ENCODE measurements around the gene CD40. TPM values are rescaled to one million over a fixed set of nuclear protein-coding genes. Genes with fewer than 3 reads are reported as not detected.
"Not testable (repeated sequence)": the region's sequence is repeated elsewhere in the genome, so short reads cannot be mapped to it uniquely, and the experiment has no call there.

CD40 gene
- total RNA-seq, 4 donors from 2014 or later = 7.2 to 13.0 (median 8.2) TPM

GRCh38 chr20:46089167-46089416 lies 29.0 kb upstream of the CD40 start:
- Histone ChIP-seq H3K4me1 (peaks cover 51 to 54% of the 10 kb centered on the region in 2 donors), H3K36me3 (no peaks in the 10 kb centered on the region), H3K27ac (peak overlapping the region; percentile 89 to 98 (median 95)), H3K27me3 (no peaks in the 10 kb centered on the region), H3K4me3 (peak overlapping the region; percentile 79 to 94 (median 88)), H3K9me3 (no peaks in the 10 kb centered on the region)
- TF ChIP-seq CTCF (IDR thresholded peaks at IDR 0.05 in 4 of 5, conservative IDR thresholded peaks at IDR 0.05 in 1 of 5) (no peak), POLR2A (IDR thresholded peaks at IDR 0.05) (no peak)
- in situ Hi-C loops (cut with MboI; ENCODE audit: low sequenced_read_pairs in 4 of 4) (loop anchor here in 3 of 4 donors (25.0 kb wide), 1 partner anchor 277 kb away; the partner anchor contains the start of gene UBE2C (in 3 of the 3)), intact Hi-C loops (cut with DNase I; ENCODE audit: low total_unique reads) (loop anchor here (1.0 to 5.0 kb wide), 5 partner anchors 66 to 297 kb away; partner anchors contain the start of genes DNTTIP1, PCIF1 and WFDC3)
- ATAC-seq (peak; percentile 19 to 43), DNase-seq (peak in 1 of 2 donors; percentile 25)

GRCh38 chr20:46089417-46090388 lies 28.4 kb upstream of the CD40 start, which contains the start of gene NCOA5:
TSS of gene NCOA5 (minus strand) at chr20:46089962. CDS start at chr20:46079424, 10,538 bp downstream.
- in situ Hi-C loops (cut with MboI; ENCODE audit: low sequenced_read_pairs in 4 of 4) = loop anchor here in 3 of 4 donors (25.0 kb wide), 1 partner anchor 277 kb away; the partner anchor contains the start of gene UBE2C (in 3 of the 3)
- H3K36me3 ChIP-seq = no peaks in the 10 kb centered on the region
- H3K4me1 ChIP-seq = peaks cover 45 to 47% of the 10 kb centered on the region in 2 donors
- TF ChIP-seq CTCF (IDR thresholded peaks at IDR 0.05 in 4 of 5, conservative IDR thresholded peaks at IDR 0.05 in 1 of 5) = peak in 3 of 5 experiments; percentile 30 to 39 (median 36)
- TF ChIP-seq POLR2A (IDR thresholded peaks at IDR 0.05) = peak; percentile 89 to 92
- intact Hi-C loops (cut with DNase I; ENCODE audit: low total_unique reads) = loop anchor here (1.0 to 5.0 kb wide), 6 partner anchors 67 to 317 kb away; partner anchors contain the start of genes DNTTIP1, ELMO2, PCIF1 and WFDC3
- ATAC-seq (peak; percentile 95 to 96), DNase-seq (peak; percentile 92 to 95)
- peak within 1 kb of the TSS; percentile 79 to 94 (median 88) for H3K4me3 ChIP-seq
- no peaks in the 10 kb centered on the region for H3K9me3 ChIP-seq
- H3K27me3 ChIP-seq = no peaks in the 10 kb centered on the region
- H3K27ac ChIP-seq = peak within 1 kb of the TSS; percentile 89 to 98 (median 95)

GRCh38 chr20:46091622-46092535 lies 26.2 kb upstream of the CD40 start:
- H3K9me3 ChIP-seq; ATAC-seq; H3K36me3 ChIP-seq; H3K27me3 ChIP-seq; DNase-seq; intact Hi-C loops (cut with DNase I; ENCODE audit: low total_unique reads); H3K4me3 ChIP-seq; H3K27ac ChIP-seq: not testable (repeated sequence)
- H3K4me1 ChIP-seq = peaks cover 25 to 27% of the 10 kb centered on the region in 2 donors
- in situ Hi-C loops (cut with MboI; ENCODE audit: low sequenced_read_pairs in 4 of 4) = loop anchor here in 3 of 4 donors (25.0 kb wide), 1 partner anchor 280 kb away; the partner anchor contains the start of gene UBE2C (in 3 of the 3)

- no peaks in the 10 kb centered on the region for H3K9me3 ChIP-seq
- no peaks in the 10 kb centered on the region for H3K36me3 ChIP-seq
- intact Hi-C loops (cut with DNase I; ENCODE audit: low total_unique reads) (no loop called here), in situ Hi-C loops (cut with MboI; ENCODE audit: low sequenced_read_pairs in 4 of 4) (loop anchor here in 3 of 4 donors (25.0 kb wide), 1 partner anchor 281 kb away; the partner anchor contains the start of gene UBE2C (in 3 of the 3))
- TF ChIP-seq CTCF (IDR thresholded peaks at IDR 0.05 in 4 of 5, conservative IDR thresholded peaks at IDR 0.05 in 1 of 5) (no peak), POLR2A (IDR thresholded peaks at IDR 0.05) (no peak)
- peaks cover 8 to 11% of the 10 kb centered on the region in 2 donors for H3K4me1 ChIP-seq
- ATAC-seq (no peak), DNase-seq (no peak)
- H3K27me3 ChIP-seq = peaks cover 0 to 3% (median 2%) of the 10 kb centered on the region in 3 donors
- H3K4me3 ChIP-seq = no peak overlapping the region
- no peak overlapping the region for H3K27ac ChIP-seq
Observed at GRCh38 chr20:46093531-46093930, 24.6 kb upstream of the CD40 start.

Measured in gastrocnemius medialis (tissue), 4 donors.